ENCODE results near the gene CTDSPL.

CTDSPL gene

GRCh38 chr3:37859908-37860199 is 1.8 kb upstream of the CTDSPL start:
- no peak for TF ChIP-seq CTCF (IDR thresholded peaks at IDR 0.05; ENCODE audit: insufficient read depth, low read depth, low read length, missing control alignments)
- peak overlapping the region; percentile 24 for H3K4me3 ChIP-seq (ENCODE audit: low read length)
- DNase-seq (ENCODE audit: low read depth), result no peak

DNA sequence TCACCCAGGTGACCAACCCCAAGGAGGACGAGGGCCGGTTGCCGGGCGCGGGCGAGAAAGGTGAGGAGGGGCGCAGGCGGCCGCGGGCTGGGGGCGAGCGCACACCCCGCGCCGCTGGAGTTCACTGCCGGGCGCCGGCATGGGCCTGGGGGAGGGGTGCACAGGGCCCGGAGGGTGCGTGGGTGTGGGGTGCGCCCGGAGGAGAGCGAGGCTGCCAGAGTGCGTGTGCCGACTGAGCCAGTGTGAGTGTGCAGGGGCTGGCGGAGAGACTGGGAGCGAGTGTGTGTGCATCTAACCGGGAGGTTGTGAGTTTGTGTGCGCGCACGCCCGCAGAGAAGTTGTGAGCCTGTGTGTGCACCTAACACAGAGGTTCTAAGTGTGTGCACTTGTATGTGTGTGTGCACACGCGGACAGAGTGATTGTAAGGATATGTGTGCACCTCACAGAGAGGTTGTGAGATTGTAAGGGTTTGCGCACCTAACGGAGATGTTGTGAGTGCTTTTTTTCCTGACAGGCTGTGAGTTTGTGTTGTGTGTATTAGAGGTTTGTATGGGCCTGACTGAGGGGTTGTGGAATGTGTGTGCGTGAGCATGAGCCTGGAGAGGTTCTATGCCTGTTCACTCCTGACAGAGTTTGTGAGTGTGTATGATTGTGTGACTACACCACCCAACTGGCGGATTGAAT is 681 bp downstream of the CTDSPL start:
- TF ChIP-seq CTCF (IDR thresholded peaks at IDR 0.05; ENCODE audit: insufficient read depth, low read depth, low read length, missing control alignments), result no peak
- DNase-seq (ENCODE audit: low read depth), result peak; percentile 67
- peak overlapping the region; percentile 68 for H3K4me3 ChIP-seq (ENCODE audit: low read length)

DNA sequence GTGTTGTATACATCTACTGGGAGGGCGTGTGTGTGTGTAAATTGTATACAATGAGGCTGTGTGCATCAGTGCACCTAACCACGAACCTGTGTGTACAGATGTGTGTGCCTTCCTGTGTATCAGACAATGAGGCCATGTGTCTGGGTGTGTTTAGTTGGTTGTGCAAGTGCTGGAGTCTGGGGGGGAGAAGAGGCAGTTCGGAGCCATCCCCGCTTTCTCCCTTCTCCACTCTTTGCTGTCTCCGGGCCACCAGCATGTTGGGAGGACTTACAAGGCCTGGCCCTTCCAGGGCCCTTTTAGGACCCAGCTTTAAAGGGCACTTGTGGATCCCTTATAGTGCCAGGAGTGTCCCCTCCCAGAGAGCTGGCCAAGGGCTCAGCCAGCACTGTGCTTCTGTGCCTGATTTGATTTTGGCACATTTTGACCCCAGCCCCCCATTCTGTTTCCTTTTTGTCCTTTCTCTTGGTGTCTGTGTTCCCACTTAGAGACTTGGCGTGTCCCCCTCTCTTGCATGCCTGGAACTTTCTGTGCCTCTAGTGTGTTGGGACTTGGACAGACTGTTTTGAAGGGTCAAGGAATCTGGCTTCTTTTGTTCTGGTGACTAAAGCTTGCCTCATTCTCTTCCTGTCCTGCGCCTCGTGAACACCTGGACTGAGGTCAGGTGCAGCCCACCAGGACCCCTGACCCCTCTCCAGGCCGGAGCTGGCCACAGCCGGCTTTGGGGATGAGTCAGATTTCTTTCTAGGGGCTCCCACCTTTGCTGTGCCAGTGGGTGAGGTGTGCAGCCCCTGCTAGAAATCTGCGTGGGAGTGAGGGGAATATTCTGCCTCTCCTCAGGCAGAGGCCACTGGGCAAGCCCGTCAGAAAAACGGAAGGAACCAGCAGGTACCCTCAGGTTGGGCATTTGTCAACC is 1.5 kb downstream of the CTDSPL start:
- peak overlapping the region; percentile 68 for H3K4me3 ChIP-seq (ENCODE audit: low read length)
- DNase-seq (ENCODE audit: low read depth), result peak; percentile 34
- TF ChIP-seq CTCF (IDR thresholded peaks at IDR 0.05; ENCODE audit: insufficient read depth, low read depth, low read length, missing control alignments), result no peak

DNA sequence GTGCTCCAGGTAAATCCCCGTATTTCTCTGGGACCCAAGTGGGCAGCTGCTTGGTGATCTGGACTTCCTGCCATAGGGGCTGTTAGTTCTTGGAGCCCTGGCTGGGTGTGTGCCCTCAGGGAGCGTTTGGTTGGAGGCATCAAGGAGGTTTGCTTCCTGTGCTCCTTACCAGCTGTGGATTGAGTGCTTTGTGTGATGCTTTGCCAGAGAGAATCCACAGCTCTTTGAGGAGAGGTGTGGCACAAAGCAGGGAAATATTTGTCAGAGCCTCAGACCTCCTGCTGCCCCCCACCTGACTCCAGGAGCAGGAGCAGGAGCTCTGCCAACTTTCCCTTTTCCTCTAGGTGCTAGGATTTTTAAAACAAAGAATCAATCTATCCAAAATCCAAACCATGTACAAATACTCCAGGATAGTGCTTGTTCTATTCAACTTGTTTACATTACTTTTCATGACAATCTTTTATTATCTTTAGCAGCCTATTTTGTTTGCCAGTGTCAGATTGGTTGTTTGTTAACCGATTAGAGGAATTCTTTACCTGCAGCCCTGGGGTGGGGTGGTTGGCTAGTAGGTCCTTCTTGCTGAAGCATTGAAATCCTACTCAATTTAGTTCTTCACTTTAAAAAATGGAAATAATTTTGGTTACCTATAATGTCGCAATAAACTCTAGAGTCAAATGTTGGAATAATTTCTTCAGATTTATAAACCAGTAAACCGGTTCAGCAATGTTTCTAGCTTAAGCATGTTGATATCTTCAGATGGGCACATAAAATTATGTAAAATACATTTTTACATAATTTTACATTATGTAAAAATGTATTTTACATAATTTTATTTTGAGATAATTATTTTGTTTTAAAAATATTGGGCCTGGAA is 2.5 kb downstream of the CTDSPL start:
- TF ChIP-seq CTCF (IDR thresholded peaks at IDR 0.05; ENCODE audit: insufficient read depth, low read depth, low read length, missing control alignments), result no peak
- peak overlapping the region; percentile 68 for H3K4me3 ChIP-seq (ENCODE audit: low read length)

DNA sequence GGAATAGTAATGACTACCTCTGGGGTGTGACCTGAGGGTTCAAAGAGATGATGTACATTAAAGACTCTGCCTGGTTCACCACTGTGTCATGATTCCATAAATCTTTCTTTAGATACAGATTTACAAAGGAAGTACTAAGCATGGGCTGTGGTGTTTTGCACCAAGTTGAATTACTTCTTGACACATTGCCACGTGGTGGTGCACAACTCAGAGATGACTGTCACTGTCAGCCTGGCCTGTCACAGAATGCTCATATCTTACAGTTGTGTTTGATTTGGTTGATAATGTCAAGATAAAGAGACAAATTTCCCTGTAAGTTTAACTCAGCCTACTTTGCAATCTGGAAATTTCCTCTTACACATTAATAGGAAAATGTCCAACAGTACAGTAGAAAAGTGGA is 3.2 kb downstream of the CTDSPL start:
- no peak for TF ChIP-seq CTCF (IDR thresholded peaks at IDR 0.05; ENCODE audit: insufficient read depth, low read depth, low read length, missing control alignments)
- DNase-seq (ENCODE audit: low read depth), result no peak
- no peak overlapping the region for H3K4me3 ChIP-seq (ENCODE audit: low read length)

More for the DNA sequence above, 2.5 kb downstream of the CTDSPL start:
- no peak for DNase-seq (ENCODE audit: low read depth)

GRCh38 chr3:37867144-37867543 is 5.5 kb downstream of the CTDSPL start:
- no peak for TF ChIP-seq CTCF (IDR thresholded peaks at IDR 0.05; ENCODE audit: insufficient read depth, low read depth, low read length, missing control alignments)
- DNase-seq (ENCODE audit: low read depth), result no peak
- no peak overlapping the region for H3K4me3 ChIP-seq (ENCODE audit: low read length)
